ENCODE results near the gene UBE2L5.

The UBE2L5 gene

DNA sequence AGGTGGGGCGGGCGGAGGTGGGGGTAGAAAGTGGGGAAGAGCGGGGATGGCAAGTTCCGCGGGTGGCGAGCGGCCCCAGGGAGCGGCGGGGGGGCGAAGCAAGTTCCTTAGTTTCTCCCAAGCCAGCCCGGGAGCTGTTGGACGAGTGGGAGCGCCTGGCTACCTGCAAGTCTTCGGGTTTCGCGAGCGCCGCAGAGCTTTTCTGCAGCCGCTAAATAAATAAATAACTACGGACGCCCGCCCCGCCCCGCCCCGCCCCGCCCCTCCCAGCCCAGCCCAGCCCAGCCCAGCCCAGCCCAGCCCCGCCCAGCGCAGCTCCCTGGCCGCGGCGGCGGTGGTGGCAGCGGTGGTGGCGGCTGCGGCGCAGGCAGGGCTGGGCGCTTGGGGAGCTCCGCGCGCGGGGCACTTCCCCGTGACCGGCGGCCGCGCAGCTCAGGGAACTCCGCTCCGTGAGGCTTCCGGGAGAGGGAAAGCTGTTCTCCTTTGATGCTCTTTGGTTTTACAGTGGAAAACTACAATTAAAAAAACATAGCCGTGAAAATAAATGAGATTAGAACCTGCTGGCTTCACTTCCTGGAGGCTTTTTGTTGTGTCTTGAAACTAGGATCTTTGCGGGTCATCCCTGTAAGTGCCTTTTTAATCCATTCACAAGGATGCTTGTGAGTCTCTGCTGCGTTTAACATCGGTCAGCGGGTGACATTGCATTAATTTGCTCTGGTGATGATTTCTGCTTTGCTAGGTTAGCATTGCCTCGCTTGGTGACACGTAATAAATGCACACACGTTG, at the start of gene UBE2L5:
UBE2L5 (plus strand) TSS at position 440 of the 786 bp plus-strand sequence. CDS start 5,498 bp downstream, outside the sequence.
- peak; percentile 44 to 70 for DNase-seq

DNA sequence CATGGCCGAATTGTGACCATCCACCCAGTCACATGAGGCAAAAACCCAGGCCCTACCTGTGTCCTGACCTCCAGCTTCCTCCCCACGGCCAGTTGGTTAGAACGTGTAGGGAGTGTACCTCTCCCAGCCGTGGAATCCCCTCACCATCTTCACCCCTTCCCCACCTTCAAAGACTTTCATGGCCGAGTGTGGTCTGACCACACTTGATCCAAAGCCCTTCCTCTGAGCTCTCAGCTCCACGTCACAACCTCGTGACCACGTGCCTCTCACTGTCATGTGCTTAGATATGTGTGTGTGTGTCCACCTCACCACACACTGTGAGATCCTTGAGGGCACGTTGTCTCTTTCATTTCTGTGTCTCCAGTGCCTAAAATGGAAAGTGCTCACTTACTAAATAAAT, 48.6 kb upstream of the UBE2L5 start:
- DNase-seq = peak in 1 of 2 experiments; percentile 43

DNA sequence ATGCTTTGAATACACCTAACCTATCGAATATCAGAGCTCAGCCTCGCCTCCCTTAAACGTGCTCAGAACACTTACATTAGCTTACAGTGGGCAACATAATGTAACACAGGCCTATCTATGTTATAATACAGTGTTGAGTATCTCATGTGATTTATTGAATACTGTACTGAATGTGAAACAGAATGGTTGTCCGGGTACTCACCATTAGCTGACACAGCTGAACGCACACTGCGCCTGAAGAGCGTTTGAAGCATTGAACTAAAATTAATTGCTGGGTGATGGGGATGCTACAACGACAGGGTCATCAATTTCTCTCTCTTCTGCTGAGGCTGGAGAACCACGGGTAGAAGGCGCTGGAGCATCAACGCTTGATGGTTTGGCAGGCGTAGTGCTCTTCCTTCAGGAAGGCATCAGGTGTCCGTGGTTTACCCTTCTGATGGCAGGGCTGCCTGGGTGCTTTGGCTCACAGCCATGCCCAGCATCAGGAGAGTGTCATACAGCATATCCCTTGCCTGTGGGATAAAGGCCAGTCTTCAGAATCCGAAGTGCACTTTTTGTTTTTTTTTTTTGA, 46.9 kb upstream of the UBE2L5 start:
- DNase-seq = no peak

DNA sequence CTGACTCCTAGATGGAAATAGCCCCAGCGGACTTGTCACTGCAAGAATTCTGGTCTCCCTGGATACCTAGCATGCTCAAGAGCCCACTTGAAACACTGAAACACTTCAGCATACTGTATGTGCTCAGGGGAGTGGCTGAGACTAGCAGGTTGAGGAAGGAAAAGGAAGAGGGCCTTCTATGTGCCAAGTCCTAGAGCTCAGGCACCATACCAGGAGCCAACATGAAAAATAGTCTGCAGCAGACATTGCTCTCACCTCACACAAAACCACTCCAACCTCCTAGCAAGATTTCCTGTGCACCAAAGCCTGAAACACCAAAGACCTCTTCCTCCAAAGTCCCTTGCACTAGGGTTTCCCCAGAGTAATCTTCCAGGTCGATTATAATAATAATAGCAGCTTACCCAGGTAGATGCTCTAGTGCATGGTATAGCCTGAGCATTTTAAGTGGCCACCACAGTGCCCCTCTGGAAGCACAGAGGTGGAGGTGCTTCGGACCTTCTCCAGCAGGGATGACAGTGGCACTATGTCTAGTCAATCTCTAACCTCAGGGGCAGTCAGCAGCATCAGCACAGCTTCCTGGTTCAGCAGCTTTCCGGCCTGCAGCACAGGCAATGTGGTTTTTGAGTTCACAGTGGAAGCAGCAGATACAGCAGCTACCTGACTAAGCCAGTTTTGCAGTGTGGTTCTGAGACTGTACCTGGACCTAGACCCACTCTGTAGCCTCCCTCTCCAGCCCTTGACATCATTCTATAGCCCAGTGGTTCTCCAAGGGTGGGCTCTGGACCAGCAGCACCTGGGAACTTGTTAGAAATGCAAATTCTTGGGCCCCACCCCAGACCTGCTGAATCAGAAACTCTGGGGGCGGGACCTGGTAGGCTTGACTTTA, 45.6 kb upstream of the UBE2L5 start:
- DNase-seq = peak; percentile 33 to 65

DNA sequence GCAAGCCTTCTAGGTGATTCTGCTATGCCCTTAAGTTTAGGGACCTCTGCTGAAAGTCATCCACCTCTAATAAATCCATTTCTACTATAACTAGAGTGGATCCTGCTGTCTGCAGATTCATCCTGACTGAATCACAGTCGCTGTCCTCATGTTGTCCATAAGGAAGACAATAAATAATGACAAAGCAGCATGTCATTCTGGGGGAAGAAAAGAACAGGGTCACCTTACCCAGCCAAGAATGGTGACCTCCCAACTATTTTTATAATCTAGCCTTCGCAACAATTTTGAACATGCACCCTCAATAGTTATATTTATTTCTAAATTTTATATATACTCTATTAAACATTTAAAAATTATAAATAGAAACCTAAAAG, 45.0 kb upstream of the UBE2L5 start:
- DNase-seq = no peak

DNA sequence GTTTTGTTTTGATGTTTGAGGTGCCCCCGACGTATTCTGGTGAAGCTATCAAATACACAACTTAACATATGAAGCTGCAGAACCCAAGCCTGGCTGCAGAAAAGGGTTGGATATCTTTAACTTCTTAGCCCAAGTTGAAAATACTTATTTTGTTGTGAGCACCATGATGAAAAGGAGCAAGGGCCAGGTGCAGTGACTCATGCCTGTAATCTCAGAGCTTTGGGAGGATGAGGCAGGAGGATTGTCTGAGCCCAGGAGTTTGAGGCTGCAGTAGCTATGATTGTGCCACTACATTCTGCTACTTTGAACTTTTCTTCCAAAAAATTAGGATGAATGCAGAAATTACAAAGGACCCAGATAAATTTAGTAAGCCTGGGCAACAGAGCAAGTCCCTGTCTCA, 44.1 kb upstream of the UBE2L5 start:
- no peak for DNase-seq

DNA sequence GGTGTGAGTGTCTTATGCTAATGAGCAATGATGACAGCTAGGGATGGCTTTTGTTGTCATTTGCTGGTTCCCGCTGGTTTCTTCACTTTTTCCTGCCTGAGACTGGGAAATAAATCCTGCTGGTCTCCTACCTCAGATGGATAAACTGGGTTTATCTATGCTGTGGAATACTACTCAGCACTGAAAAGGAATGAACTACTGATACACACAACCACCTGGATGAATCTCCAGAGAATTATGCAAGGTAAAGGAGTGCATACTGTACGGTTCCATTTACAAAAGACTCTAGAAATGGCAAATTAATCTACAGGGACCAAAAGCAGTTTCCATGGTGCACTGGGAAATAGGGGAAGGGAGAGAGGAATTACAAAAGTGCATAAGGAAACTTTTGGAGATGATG, 41.2 kb upstream of the UBE2L5 start:
- no peak for DNase-seq

DNA sequence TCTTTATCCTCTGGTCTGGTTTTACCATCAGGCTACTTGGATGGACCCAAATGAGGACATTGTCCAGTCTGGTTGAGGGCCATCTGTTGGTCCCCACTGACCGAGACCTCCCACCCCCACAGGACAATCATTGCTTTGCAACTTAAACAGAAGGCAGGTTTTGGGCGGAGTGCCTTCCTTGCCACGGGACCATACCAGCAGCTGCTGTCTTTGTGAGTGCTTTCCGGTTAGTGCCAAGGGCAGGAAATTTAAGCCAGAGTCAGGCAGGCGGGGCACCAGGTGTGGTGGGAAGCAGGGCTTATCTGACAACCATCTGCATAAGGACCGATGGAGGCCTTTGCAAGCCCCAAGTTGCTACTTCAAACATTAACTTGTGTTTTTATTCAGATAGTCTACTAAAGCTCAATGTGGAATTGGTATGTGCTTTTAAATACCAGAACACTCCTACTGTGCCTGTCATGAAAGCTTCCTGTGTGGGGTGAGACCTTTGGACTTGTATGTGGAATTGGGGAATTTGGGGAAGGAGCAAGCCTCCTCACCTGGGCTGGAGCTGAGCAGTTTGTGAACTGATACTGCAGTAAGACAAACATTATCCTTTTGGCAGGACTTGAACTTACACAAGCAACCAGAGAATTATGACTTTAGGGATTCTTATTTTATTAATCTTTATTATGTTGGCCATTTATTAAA, 39.3 kb upstream of the UBE2L5 start:
- DNase-seq = no peak

DNA sequence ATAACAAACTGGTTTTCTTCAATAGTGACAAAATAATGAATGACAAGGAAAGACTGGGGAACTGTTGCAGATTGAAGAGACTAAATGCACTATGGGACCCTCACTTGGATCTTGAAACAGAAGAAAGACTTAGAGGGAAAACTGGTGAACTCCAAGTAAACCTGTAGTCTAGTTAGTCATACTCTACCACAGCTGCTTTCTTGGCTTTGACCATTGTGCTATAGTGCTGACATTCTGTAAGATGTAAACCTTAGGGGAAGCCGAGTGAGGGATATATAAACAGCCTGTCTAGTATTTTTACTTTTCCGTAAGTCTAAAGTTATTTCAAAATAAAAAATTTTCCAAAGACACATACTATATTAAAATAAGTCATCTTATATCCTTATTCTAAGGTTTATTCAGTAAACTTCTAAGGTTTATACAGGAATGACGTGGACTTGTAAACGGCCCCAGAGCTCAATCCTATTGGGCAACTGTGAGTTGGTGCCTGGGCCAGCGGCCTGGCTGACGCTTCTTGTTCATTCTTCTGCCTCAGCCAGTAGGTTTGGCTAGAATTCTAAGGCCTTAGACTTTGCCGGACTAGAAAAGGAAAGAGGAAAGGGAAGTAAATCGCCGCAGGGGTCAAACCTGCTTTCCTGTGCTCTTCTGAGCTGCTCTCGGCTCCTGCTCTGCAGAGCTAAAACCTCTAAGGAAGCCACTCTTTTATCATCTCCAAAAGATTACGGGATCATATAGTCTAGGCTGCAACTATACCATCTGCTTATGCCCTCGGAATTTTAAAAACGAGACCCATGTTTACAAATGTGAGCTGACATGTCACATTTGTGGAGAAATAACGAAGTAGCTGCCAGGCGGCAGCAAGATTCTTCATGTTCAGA, 33.6 kb upstream of the UBE2L5 start:
- DNase-seq = no peak

DNA sequence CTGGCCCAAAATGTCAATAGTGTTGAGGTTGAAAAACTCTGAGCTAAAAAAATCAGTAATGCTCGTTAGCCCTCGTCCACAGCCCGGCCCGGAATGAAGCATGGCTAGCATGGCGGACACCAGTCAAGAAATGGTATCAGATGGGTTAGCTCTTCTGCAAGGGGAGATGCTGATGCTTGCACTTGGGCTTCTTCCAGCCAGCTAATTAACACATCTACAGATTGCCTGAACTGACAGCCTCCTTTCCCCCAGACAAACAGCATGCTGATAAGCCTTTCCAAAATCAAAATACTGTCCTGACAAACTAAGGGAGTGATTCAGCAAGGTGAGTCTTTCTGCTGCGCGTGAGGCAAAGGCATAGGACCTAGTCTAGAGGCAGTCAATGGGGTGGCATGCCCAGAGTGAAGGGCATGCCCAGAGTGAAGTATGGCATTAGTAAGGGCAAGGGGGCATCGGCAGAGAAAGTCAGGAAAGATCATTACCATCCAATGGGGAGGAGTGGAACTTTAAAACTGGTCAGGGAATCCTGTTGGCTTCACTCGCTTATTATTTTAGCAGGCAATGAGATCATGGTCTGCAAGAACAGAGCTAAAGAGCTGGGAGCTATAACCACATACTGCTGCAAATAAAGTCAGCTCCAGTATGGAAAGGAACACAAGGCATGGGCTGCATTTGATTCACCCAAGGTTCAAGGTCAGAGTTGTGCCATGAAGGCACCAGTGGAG, 30.2 kb upstream of the UBE2L5 start:
- DNase-seq = no peak

DNA sequence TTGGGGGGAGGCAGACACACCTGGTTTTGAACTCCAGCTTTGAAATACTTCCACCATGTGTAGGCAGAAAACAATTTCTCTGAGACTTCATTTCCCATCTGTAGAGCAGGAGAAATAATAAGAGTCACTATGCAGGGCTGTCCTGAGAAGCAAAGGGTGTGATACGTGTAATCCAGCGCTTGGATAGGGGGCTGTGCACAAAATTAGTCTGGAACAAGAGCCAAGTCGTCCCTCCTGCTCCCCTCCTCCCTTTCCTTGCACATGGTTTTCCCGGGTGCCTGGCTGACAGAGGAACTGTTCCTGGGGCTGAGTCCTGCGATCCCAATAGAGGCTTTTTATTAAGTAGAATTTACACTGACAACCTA, 29.6 kb upstream of the UBE2L5 start:
- DNase-seq = no peak

DNA sequence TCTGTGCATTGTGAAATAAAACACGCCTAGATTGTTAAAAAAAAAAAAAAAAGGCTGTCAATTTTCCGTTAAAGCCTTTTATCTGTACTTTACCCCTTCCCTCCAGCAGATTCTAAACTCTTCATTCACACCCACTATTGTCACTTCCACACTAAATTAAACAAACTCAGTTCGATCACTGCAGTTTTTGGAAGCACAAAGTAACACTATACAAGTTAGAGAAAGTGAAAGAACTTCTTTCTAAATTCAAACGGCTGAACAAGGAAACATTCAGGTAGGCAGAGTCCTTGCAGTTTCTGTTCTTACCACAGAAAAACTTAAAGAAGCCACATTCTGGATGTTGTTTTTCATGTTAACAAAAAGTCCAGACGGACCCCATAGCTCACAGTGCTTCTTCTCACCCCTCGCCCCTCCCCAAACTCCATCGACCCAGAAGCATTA, 27.5 kb upstream of the UBE2L5 start:
- no peak for DNase-seq

DNA sequence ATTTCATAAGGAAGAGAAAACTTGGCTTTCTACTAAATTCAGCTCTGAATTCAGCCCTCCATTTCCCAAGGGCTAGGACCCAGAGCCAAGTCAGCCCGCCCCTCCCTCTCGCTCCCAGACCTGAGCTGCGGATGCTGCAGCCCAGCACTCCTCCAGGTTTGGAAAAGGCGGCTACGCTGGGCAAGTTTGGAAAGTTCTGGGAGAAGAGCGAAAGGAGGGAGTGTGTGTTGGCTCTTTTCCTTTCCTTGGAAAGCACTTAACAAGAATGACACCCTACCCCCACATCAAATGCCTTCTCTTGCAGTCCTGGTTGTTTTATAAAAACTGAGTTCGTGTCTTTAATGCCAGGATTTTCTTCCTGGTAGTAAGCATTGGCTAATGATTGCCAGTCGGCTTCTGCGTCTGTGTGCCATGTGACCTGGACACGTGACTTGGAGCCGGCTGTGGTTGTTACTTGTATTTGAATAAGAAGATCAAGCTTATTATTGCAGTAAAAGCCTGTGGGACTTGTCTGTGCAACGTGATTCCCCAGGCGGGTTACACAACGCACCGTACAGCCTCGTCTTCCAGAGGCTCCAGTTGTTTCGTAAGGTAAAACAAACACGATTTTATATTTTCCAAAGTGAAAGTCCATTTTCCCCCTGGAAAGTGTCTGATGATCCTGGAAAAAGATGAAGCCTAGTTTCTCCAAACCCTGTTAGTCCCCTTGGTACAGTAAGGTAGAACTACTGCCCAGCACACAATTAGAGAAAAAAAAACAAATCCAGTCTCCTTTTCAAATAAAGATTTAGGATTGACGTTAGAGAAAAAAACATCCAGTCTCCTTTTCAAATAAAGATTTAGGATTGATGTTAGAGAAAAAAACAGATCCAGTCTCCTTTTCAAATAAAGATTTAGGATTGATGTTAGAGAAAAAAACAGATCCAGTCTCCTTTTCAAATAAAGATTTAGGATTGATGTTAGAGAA, 26.8 kb upstream of the UBE2L5 start:
- peak; percentile 40 to 67 for DNase-seq

DNA sequence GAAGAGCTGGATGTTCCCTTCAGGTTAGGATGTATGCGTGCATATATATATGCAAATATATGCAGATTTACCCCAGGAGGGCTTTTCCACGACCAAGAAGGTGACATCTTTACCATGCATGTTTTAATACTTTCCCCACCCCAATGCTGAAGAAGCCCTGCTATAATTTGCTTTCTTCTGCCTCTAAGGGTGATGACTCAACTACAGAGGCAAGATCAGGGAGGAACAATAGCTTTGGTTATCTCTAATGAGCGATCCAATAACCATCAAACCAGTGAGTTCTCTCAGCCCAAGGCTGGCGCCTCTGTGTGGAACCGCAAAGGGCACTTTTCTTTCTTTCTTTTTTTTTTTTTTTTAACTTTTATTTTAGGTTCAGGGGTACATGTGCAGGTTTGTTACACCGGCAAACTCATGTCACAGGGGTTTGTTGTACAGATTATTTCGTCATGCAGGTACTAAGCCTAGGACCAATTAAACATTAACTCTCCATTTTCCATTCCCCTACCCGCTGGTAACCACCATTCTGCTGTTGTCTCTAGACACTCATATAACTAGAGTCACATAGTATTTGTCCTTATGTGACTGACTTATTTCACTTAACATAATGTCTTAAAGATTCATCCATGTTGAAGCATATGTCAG, 25.7 kb upstream of the UBE2L5 start:
- no peak for DNase-seq

DNA sequence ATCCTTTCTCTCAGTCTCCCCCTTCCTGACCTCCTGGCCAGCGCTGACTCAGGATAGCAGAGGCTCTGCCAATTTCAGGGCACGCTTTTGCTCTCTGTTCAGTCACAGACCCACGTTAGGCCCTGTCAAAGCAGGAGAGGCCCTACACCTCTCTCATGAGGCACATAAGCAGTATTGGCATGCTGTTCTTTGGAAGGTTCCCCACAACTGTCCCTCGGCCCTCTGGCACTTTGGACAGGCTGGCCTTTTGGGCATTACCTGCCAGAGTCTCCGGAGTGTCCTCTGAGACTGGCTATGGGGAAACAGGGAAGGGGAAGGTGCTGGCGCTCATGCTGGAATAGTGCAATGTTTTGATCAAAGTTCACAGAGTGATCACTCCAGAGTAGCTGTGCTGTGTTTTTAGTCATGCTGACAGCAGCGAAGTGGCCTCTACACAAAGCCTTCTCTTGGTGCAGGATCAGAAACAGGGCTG, 23.7 kb upstream of the UBE2L5 start:
- no peak for DNase-seq

DNA sequence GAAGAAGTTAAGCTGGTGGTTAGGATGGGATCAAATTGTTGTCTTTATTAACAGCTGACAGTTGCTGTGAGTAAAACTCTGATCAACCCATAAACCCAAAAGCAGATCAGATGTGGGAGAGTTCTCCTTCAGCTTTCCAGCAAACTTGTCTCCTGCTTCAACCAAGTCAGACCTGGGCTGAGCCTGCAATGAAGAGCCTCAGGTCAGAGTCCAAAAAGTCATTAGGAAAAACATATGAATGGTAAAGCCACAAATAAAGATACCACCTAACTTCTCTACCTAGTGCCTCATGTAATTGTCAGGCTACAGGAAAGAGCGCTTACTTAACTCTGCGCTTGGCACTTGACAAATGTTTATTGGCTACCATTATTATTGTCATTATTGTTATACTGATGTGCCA, 21.9 kb upstream of the UBE2L5 start:
- DNase-seq = no peak

DNA sequence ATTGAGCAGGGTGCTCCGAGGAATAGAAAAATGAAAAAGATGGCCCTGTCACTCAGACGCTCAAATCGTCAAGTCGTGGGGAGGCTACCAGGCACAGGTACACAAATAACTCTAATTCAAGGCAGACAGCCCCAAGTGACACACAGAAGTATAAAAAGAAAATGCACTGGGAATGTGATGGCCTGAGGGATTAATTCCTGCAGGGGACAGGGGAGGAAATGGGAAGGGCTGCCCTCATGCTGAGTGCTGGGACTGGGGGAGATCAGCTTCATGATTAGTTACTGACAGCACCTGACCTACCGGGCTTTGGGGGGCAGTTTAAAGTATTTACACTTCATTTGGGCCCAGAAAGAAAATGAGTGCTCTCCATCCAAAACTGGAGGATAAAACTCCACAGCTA, 20.9 kb upstream of the UBE2L5 start:
- no peak for DNase-seq

DNA sequence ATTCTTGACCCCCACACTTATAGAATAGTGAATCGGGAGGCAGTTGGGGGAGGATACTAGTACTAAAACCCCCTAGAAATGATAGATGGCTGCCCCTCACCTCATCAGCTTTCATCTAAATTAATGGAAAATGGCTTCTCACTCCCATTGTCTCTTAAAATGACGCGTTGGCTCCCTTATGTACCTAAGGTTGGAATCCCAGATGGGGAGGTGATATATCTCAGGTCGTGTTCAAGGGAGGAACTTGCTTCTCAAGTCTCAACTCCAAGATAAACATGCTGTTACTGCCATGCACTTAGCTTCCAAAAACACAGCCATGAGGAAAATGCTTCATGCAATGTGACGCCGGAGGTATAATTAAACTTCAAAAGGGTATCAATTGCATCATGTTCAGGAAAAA, 18.8 kb upstream of the UBE2L5 start:
- DNase-seq = no peak

DNA sequence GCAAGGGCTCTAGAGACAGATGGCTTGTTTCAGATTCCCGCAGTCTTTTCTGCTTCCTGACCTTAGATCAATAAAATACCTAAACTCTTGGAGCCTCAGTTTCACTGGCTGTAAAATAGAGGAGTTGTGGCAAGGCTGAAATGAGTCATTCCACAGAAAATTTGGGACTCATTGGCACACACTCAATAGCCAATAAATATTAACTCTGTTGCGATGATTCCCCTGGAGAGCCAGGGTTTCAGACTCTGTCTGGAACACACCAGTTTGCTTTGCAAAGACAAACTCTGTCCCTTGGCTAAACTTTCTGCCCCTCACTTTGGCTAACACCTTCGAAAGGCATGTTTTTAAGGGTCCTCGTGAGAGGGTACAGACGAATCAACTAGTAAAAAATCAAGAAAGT, 18.1 kb upstream of the UBE2L5 start:
- DNase-seq = no peak

Measured in stimulated activated CD4-positive, alpha-beta T cell treated with anti-CD3 and anti-CD28 coated beads, Interleukin-4, amount 100 ng/mL, for 4 hours (primary cell).